GM12865 (cell line): ENCODE data around the gene TEX261.

Experiments
- DNase-seq: peaks from one replicate; pipeline ENCODE4 v3.0.0; 2010; ENCODE audit warnings: low read depth
- H3K4me3 ChIP-seq: 2 replicates; pipeline ENCODE4 v1.5.1; 2011; ENCODE audit warnings: mild to moderate bottlenecking, low read depth, low read length, control low read depth
- TF ChIP-seq, protein P1 (sequence below): IDR thresholded peaks from 2 replicates; pipeline ENCODE4 v1.5.1; 2011; ENCODE audit warnings: low read length, control low read depth, low read depth, inconsistent platforms; ENCODE audit not compliant: insufficient read depth; ENCODE audit errors: missing control alignments

The TEX261 gene

DNA sequence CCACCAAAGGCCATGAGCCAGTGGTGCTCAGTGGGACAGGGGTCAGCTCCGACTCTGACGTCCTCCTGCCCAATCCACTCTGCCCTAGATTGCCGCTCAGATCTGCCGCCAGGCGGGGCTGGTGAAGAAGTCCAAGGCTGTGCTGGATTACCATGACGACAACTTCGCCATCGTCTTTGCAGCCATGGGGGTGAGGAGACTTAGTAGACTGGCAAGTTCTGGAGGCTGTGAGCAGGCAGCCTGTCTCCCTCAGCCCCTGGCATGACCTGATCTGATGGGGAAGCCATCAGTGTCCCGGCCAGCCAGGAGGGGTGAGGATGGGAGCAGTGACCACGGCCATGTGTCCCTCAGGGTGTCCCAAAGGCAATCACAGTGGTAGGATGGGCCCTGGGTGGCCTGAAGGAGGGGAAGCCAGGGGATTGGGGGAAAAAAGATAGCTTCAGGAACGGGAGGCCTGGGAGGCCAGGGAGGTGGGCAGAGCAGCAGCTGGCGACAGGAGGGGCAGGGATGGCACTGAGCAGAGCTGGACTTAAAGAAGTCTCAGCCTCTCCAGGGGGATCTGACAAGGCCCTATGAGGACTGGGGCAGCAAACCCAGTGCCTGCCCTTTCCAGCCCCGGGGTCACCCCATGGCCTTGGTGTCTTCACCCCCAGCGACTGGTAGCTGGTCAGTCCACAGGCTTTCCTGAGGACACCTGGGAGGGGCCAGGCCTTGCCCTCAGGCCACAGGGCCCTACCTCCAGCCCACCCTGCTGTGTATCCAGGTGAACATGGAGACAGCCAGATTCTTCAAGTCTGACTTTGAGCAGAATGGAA is 33.6 kb downstream of the TEX261 start:
- no peak for DNase-seq
- TF ChIP-seq, protein P1, sequence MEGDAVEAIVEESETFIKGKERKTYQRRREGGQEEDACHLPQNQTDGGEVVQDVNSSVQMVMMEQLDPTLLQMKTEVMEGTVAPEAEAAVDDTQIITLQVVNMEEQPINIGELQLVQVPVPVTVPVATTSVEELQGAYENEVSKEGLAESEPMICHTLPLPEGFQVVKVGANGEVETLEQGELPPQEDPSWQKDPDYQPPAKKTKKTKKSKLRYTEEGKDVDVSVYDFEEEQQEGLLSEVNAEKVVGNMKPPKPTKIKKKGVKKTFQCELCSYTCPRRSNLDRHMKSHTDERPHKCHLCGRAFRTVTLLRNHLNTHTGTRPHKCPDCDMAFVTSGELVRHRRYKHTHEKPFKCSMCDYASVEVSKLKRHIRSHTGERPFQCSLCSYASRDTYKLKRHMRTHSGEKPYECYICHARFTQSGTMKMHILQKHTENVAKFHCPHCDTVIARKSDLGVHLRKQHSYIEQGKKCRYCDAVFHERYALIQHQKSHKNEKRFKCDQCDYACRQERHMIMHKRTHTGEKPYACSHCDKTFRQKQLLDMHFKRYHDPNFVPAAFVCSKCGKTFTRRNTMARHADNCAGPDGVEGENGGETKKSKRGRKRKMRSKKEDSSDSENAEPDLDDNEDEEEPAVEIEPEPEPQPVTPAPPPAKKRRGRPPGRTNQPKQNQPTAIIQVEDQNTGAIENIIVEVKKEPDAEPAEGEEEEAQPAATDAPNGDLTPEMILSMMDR: no peak
- no peak overlapping the region for H3K4me3 ChIP-seq

DNA sequence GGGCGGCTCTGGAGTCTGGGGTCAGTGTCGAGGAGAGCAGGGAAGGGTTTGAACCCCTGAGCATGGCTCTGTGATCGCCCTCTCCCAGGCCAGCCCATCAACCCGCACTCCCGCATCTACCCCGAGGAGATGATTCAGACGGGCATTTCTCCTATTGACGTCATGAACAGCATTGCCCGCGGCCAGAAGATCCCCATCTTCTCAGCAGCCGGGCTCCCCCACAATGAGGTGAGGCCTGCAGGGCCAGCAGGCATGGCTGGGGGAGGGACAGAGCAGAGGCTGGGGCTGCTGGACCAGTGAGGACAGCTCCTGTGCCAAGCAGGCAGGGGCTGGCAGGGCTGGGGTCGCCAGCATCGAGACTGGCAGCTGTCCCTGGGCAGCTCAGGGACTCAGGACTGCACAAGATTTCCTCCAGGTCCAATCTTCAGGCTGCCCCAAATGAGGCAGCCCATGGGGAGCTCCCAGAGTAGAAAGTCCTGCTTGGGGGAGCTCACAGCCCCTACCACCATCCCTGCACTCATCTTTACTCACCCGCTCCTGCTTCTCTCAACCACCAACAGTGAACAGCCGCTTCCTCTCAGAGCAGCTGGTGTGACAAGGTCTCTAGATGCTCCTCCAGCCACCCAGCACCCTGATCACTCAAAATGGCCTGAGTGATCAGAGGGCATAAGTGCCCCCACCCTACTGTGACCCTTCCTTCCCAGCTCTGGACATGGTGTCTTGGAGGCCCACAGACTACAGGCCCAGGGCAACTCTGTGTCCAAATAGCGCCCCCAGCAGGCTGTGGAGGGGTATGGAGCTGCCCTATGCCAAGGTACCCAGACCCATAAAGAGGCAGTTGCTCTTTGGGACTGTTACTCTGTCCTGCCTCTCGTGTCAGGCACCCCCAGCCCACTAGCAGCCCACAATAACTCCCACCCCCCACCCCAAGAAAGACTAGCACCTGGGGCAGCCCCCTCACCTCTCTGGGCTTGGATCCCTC is 34.5 kb downstream of the TEX261 start:
- no peak for DNase-seq
- TF ChIP-seq, protein P1: peak; percentile 37
- no peak overlapping the region for H3K4me3 ChIP-seq

DNA sequence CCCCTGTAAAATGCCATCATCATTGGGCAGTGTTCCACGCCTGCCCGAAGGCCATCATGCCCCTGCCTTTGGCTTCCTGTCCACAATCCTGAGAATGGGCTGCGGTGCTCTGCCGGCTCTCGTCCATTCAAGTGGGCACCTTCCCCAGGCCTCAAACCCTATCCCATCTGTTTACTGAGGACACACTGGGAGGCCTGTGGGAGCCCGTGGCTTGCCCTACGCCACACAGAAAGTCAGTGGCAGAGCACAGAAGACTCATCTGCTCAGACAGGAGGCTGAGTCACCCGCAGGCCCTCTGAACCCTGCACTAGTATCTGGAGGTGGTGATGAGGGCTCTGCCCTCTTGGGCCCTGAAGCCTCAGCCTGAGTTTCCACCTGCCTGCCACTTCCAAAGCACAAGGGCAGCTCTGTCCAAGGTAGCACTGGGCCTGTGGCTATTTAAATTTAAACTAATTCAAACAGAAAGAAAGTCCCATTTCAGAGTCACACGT is 35.4 kb downstream of the TEX261 start:
- TF ChIP-seq, protein P1: no peak

DNA sequence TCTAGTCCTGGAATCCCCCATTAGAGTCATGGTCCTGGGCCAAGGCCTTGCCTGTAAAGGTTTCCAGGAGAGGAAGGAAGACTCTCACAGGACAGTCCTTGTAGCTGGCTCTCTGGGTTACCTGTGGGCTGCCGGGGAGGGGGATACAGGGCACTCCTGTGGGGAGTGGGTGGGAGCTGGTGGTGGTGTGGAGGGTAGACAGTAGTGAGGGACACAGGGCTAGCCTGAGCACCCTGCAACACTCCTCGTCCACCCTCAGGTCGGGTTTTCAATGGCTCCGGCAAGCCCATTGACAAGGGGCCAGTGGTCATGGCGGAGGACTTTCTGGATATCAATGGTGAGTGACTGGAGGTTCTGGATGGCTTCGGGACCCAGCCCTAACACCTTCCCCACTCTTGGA is 35.9 kb downstream of the TEX261 start:
- no peak overlapping the region for H3K4me3 ChIP-seq
- DNase-seq: no peak
- TF ChIP-seq, protein P1: no peak

More for the DNA sequence above, 35.4 kb downstream of the TEX261 start:
- DNase-seq: no peak
- no peak overlapping the region for H3K4me3 ChIP-seq

DNA sequence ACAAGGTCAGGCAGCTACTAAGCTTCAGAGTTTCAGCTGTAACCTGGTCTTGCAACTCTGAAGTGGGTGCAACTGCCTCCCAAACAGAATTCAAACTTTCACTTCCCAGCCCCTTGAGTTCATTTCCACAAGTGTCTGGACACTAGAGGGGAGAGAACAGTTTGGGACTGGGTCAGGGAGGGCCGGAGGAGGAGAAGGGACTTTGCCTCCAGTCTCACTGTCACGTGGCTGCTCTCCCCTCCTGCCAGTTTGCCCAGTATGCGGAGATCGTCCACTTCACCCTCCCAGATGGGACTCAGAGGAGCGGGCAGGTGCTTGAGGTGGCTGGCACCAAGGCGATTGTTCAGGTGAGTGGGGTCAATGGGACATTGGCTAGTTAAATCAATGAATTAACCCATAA is 36.9 kb downstream of the TEX261 start:
- no peak overlapping the region for H3K4me3 ChIP-seq

DNA sequence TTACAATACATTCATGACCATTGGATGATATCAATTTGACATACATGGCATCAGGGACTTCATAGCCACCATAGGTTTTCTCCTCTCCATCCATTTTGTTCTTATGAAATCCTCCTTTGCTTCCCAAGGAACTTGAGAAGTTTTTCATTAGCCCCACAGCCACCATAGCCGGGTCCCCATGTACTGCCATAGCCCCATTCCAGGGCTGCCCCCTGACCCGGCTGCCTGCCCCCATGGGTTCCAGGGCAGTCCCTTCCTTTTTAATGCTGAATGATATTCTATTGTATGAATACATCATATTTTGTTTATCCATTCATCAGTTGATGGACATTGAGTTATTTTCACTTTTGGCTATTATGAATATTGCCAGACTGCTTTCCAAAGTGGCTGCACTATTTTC is 38.5 kb downstream of the TEX261 start:
- TF ChIP-seq, protein P1: no peak
- no peak for DNase-seq
- H3K4me3 ChIP-seq: no peak overlapping the region

More for the DNA sequence above, 36.9 kb downstream of the TEX261 start:
- no peak for DNase-seq
- TF ChIP-seq, protein P1: no peak
